ENCODE measurements around the gene B3GAT3.

DNA sequence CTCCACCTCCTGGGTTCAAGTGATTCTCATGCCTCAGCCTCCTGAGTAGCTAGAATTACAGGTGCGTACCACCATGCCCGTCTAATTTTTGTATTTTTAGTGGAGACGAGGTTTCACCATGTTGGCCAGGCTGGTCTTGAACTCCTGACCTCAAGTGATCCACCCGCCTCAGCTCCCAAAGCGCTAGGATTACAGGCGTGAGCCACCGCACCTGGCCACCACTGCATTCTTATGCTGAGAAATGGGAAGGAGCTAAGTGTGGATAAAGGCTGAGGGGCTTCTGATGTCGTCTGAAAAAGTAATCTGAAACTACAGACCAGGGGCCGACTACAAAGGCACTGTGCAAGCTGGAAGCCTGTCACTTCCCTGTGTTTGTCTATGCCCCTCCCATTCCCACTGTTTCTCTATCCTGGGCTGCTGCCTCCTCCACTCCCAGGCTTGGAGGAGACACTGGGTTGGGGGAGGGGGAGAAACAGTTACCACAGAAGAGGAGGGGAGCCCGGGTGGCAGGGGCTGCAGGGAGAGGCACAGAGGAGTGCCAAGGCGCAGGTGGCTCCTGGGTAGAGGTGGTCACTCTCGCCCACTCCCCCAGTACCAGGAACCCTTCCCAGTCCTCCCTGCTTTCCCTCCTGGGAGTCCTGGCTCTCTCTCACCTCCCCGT, 17.2 kb downstream of the B3GAT3 start:
- TF ChIP-seq, protein P1, sequence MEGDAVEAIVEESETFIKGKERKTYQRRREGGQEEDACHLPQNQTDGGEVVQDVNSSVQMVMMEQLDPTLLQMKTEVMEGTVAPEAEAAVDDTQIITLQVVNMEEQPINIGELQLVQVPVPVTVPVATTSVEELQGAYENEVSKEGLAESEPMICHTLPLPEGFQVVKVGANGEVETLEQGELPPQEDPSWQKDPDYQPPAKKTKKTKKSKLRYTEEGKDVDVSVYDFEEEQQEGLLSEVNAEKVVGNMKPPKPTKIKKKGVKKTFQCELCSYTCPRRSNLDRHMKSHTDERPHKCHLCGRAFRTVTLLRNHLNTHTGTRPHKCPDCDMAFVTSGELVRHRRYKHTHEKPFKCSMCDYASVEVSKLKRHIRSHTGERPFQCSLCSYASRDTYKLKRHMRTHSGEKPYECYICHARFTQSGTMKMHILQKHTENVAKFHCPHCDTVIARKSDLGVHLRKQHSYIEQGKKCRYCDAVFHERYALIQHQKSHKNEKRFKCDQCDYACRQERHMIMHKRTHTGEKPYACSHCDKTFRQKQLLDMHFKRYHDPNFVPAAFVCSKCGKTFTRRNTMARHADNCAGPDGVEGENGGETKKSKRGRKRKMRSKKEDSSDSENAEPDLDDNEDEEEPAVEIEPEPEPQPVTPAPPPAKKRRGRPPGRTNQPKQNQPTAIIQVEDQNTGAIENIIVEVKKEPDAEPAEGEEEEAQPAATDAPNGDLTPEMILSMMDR (IDR thresholded peaks at IDR 0.05): no peak
- TF ChIP-seq POLR2A (IDR thresholded peaks at IDR 0.05) (no peak), POLR2AphosphoS5 (IDR thresholded peaks at IDR 0.05) (no peak)
